ENCODE results near the gene CASKIN2.

The CASKIN2 gene

GRCh38 chr17:75536366-75536765, 21.0 kb upstream of the CASKIN2 start:
- no peak for TF ChIP-seq CTCF (conservative IDR thresholded peaks at IDR 0.05; ENCODE audit: low read depth, low read length)
- H3K4me3 ChIP-seq (ENCODE audit: low read length): no peak overlapping the region
- DNase-seq (ENCODE audit: low read depth): no peak

GRCh38 chr17:75535871-75536270, 20.5 kb upstream of the CASKIN2 start:
- no peak overlapping the region for H3K4me3 ChIP-seq (ENCODE audit: low read length)
- no peak for DNase-seq (ENCODE audit: low read depth)
- TF ChIP-seq CTCF (conservative IDR thresholded peaks at IDR 0.05; ENCODE audit: low read depth, low read length): no peak

- H3K4me3 ChIP-seq (ENCODE audit: low read length): no peak overlapping the region
- no peak for DNase-seq (ENCODE audit: low read depth)
- TF ChIP-seq CTCF (conservative IDR thresholded peaks at IDR 0.05; ENCODE audit: low read depth, low read length): no peak
Measured at GRCh38 chr17:75535119-75535537, 19.8 kb upstream of the CASKIN2 start.

GRCh38 chr17:75531721-75532072, 16.4 kb upstream of the CASKIN2 start:
- no peak for DNase-seq (ENCODE audit: low read depth)
- no peak for TF ChIP-seq CTCF (conservative IDR thresholded peaks at IDR 0.05; ENCODE audit: low read depth, low read length)
- H3K4me3 ChIP-seq (ENCODE audit: low read length): no peak overlapping the region

GRCh38 chr17:75530837-75531720, 15.7 kb upstream of the CASKIN2 start:
- DNase-seq (ENCODE audit: low read depth): no peak
- no peak for TF ChIP-seq CTCF (conservative IDR thresholded peaks at IDR 0.05; ENCODE audit: low read depth, low read length)
- no peak overlapping the region for H3K4me3 ChIP-seq (ENCODE audit: low read length)

- H3K4me3 ChIP-seq (ENCODE audit: low read length): peak overlapping the region; percentile 50
- no peak for TF ChIP-seq CTCF (conservative IDR thresholded peaks at IDR 0.05; ENCODE audit: low read depth, low read length)
- DNase-seq (ENCODE audit: low read depth): no peak
Measured at GRCh38 chr17:75526555-75527270, 11.4 kb upstream of the CASKIN2 start.
